SK-N-SH (cell line): ENCODE measurements around the gene ZC3H12C. TPM values are rescaled to one million over a fixed set of nuclear protein-coding genes. Genes with fewer than 3 reads are reported as not detected.
A peak's percentile ranks its signal among the peaks of the same experiment; 100 is the strongest.

ENCODE experiments used
- CTCF ChIA-PET: fragments of 300-600, 350-600 bp; formaldehyde crosslinking; extraction: SDS; loops from one replicate; lab custom pipeline; 2021; lab: Yijun Ruan, JAX
- POLR2A ChIA-PET: fragments of 350-600 bp; sonication (Branson Sonifier 250); formaldehyde crosslinking; extraction: SDS; loops from one replicate; lab custom pipeline; 2020; ENCODE audit warnings: antibody characterized with exemption, inconsistent platforms; lab: Yijun Ruan, JAX
- DNase-seq: peaks from one replicate; pipeline ENCODE4 v3.0.0; 2012
- H2AFZ ChIP-seq: fragments of 200-600 bp; sonication (generic); 2 replicates; pipeline ENCODE4 v1.8.1; 2016; ENCODE audit warnings: antibody characterized with exemption, mild to moderate bottlenecking, low read depth
- H3F3A ChIP-seq: fragments of 200-600 bp; sonication (generic); replicated peaks from 2 replicates; pipeline ENCODE3; 2016; ENCODE audit warnings: antibody characterized with exemption, mild to moderate bottlenecking; ENCODE audit not compliant: insufficient read depth
- H3K27ac ChIP-seq, 2 experiments: fragments of 200-500 bp in 1 of 2; fragments of 200-600 bp in 1 of 2; sonication (Bioruptor generic) in 1 of 2; sonication (generic), shearing (Covaris generic) in 1 of 2; 2 replicates each; pipeline versions ENCODE4 v1.5.1 to v1.6.1; 2014 to 2016; ENCODE audit warnings: low read depth in 2 of 2, inconsistent platforms in 1 of 2, low read length in 1 of 2, mild to moderate bottlenecking in 1 of 2, mixed read lengths in 1 of 2
- H3K27me3 ChIP-seq: fragments of 200-600 bp; sonication (generic), shearing (Covaris generic); 2 replicates; pipeline ENCODE4 v1.6.1; 2016; ENCODE audit warnings: mixed run types; ENCODE audit not compliant: insufficient read depth
- H3K36me3 ChIP-seq, 2 experiments: fragments of 200-500 bp in 1 of 2; fragments of 200-600 bp in 1 of 2; sonication (Bioruptor generic) in 1 of 2; sonication (generic) in 1 of 2; replicated peaks in 1 of 2; 2 replicates each; pipeline versions ENCODE3 to v1.5.1; 2014 to 2016; ENCODE audit warnings: low read length in 1 of 2, mild to moderate bottlenecking in 1 of 2; ENCODE audit not compliant: insufficient read depth in 2 of 2, control insufficient read depth in 1 of 2
- H3K4me1 ChIP-seq, 2 experiments: fragments of 200-500 bp in 1 of 2; fragments of 200-600 bp in 1 of 2; sonication (Bioruptor generic) in 1 of 2; sonication (generic), shearing (Covaris generic) in 1 of 2; 2 replicates each; pipeline versions ENCODE4 v1.5.1 to v1.6.1; 2014 to 2016; ENCODE audit warnings: low read depth in 1 of 2, low read length in 1 of 2, mixed run types in 1 of 2; ENCODE audit not compliant: insufficient read depth in 2 of 2, control insufficient read depth in 1 of 2
- H3K4me2 ChIP-seq: fragments of 200-600 bp; sonication (generic), shearing (Covaris generic); 2 replicates; pipeline ENCODE4 v1.6.1; 2017; ENCODE audit warnings: mixed run types
- H3K4me3 ChIP-seq, 2 experiments: fragments of 200-500 bp in 1 of 2; fragments of 200-600 bp in 1 of 2; sonication (Bioruptor generic) in 1 of 2; sonication (generic), shearing (Covaris generic) in 1 of 2; 2 replicates each; pipeline versions ENCODE4 v1.5.1 to v1.8.1; 2014 to 2016; ENCODE audit warnings: low read depth in 2 of 2, inconsistent platforms in 1 of 2, low read length in 1 of 2, mild to moderate bottlenecking in 1 of 2, mixed read lengths in 1 of 2, moderate library complexity in 1 of 2
- H3K79me2 ChIP-seq: fragments of 200-600 bp; sonication (generic); 2 replicates; pipeline ENCODE4 v1.8.1; 2017; ENCODE audit warnings: mild to moderate bottlenecking; ENCODE audit not compliant: insufficient read depth
- H3K9ac ChIP-seq: fragments of 200-600 bp; sonication (generic); 2 replicates; pipeline ENCODE4 v1.6.1; 2017; ENCODE audit warnings: mixed run types
- H3K9me2 ChIP-seq: fragments of 200-600 bp; sonication (generic); 2 replicates; pipeline ENCODE4 v1.6.1; 2017; ENCODE audit warnings: mixed run types
- H3K9me3 ChIP-seq: fragments of 200-600 bp; sonication (generic); 2 replicates; pipeline ENCODE4 v1.6.1; 2017; ENCODE audit warnings: mixed run types, mild to moderate bottlenecking, moderate library complexity
- H4K20me1 ChIP-seq: fragments of 200-600 bp; sonication (generic); 2 replicates; pipeline ENCODE4 v1.6.1; 2017; ENCODE audit warnings: mild to moderate bottlenecking, mixed run types; ENCODE audit not compliant: insufficient read depth
- CHD2 ChIP-seq: fragments of 150-350 bp; IDR thresholded peaks from 2 replicates; pipeline ENCODE4 v1.6.1; 2018; ENCODE audit warnings: low read length; ENCODE audit not compliant: partially characterized antibody
- CTCF ChIP-seq: fragments of 200-600 bp; sonication (generic); IDR thresholded peaks from 2 replicates; pipeline ENCODE4 v1.6.1; 2017; ENCODE audit warnings: antibody characterized with exemption, mild to moderate bottlenecking, moderate library complexity
- EP300 ChIP-seq, 2 experiments: IDR thresholded peaks; 2 replicates each; pipeline versions ENCODE4 v1.4.0 to v1.6.1; 2012; ENCODE audit warnings: borderline replicate concordance in 1 of 2, low read depth in 1 of 2, low read length in 1 of 2
- EZH2phosphoT487 ChIP-seq: fragments of 200-600 bp; sonication (generic); IDR thresholded peaks from 2 replicates; pipeline ENCODE4 v1.6.1; 2017; ENCODE audit warnings: low read depth, mixed run types, mild to moderate bottlenecking, antibody characterized with exemption, moderate library complexity, borderline replicate concordance
- FOXM1 ChIP-seq: IDR thresholded peaks from 2 replicates; pipeline ENCODE4 v1.4.0; 2012; ENCODE audit warnings: low read depth, mild to moderate bottlenecking
- GATA2 ChIP-seq: sonication (generic); formaldehyde crosslinking; IDR thresholded peaks from 2 replicates; pipeline ENCODE4 v1.5.0; 2020; ENCODE audit warnings: mild to moderate bottlenecking, missing genetic modification reagents
- JUND ChIP-seq: IDR thresholded peaks from 2 replicates; pipeline ENCODE4 v1.4.0; 2012
- MXI1 ChIP-seq: IDR thresholded peaks from 2 replicates; pipeline ENCODE4 v1.6.1; 2012; ENCODE audit warnings: mild to moderate bottlenecking, low read depth, low read length, improper control_type of control experiment
- NRF1 ChIP-seq: IDR thresholded peaks from 2 replicates; pipeline ENCODE4 v1.6.1; 2012; ENCODE audit warnings: low read depth, mild to moderate bottlenecking, low read length
- POLR2AphosphoS5 ChIP-seq: IDR thresholded peaks from 2 replicates; pipeline ENCODE4 v1.6.1; 2012; ENCODE audit warnings: low read depth, low read length
- RAD21 ChIP-seq: IDR thresholded peaks from 2 replicates; pipeline ENCODE4 v1.6.1; 2012; ENCODE audit warnings: mild to moderate bottlenecking, low read length
- REST ChIP-seq: IDR thresholded peaks from 2 replicates; pipeline ENCODE4 v1.6.1; 2012; ENCODE audit warnings: mild to moderate bottlenecking, low read depth, low read length, moderate library complexity
- TEAD4 ChIP-seq: IDR thresholded peaks from 2 replicates; pipeline ENCODE4 v1.4.0; 2012; ENCODE audit warnings: mild to moderate bottlenecking, borderline replicate concordance; ENCODE audit not compliant: insufficient read depth
- USF2 ChIP-seq: fragments of 150-350 bp; IDR thresholded peaks from 2 replicates; pipeline ENCODE4 v1.6.1; 2017; ENCODE audit warnings: antibody characterized with exemption, low read length, low read depth, borderline replicate concordance
- YY1 ChIP-seq: IDR thresholded peaks from 2 replicates; pipeline ENCODE4 v1.4.0; 2012; ENCODE audit warnings: low read depth, mild to moderate bottlenecking
- whole genome bisulfite sequencing: methylation state at CpG from one replicate; pipeline ENCODE4 v1.1.6; 2017; ENCODE audit warnings: low lambda C conversion rate; 5-methylcytosine and 5-hydroxymethylcytosine counted together
- polyA plus RNA-seq, 3 experiments: library from polyadenylated mRNA; depleted of rRNA; stranded (reverse); fragments of >200 nt; gene quantifications; 2 replicates each; pipeline ENCODE4 v1.2.3, GENCODE V29; 2012
- TF ChIP-seq, protein P1 (sequence below): IDR thresholded peaks from 2 replicates; pipeline ENCODE4 v1.4.0; 2012; ENCODE audit warnings: low read depth, borderline replicate concordance
- TF ChIP-seq, protein P2 (sequence below): IDR thresholded peaks from 2 replicates; pipeline ENCODE4 v1.4.0; 2012; ENCODE audit warnings: low read depth

Gene ZC3H12C
- polyA plus RNA-seq, 1 of the 3 experiments (the other 2 are of a cell fraction) = 2.8 TPM

- 84% methylated on average over 4 of the region's 4 CpGs for WGBS
- no peaks in the 10 kb centered on the region for H3K36me3 ChIP-seq
- TF ChIP-seq REST (no peak), CTCF (no peak), TEAD4 (no peak), JUND (no peak), CHD2 (no peak), YY1 (no peak), POLR2AphosphoS5 (no peak)
- H3K4me2 ChIP-seq = no peak overlapping the region
- CTCF ChIA-PET = interaction anchor here (0.9 to 7.9 kb wide), 6 partner anchors 12 to 247 kb away, joined by 3 to 88 read pairs (median 6); partner anchors contain the start of genes FDX1 and ZC3H12C
- H3K4me1 ChIP-seq = peaks cover 0 to 34% of the 10 kb centered on the region in 2 experiments; a peak in 1 of 4 replicates
- H4K20me1 ChIP-seq = no peaks in the 10 kb centered on the region
- no peaks in the 10 kb centered on the region for H3K27me3 ChIP-seq
- no peaks in the 10 kb centered on the region for H3K9me2 ChIP-seq
- no peaks in the 10 kb centered on the region for H3K9me3 ChIP-seq
- no peak overlapping the region for H2AFZ ChIP-seq
- no peaks in the 10 kb centered on the region for H3K79me2 ChIP-seq
- H3K27ac ChIP-seq = no peak overlapping the region
- no peak overlapping the region for H3K9ac ChIP-seq
- POLR2A ChIA-PET = no interaction called here
- H3F3A ChIP-seq = peaks cover 17% of the 10 kb centered on the region
- H3K4me3 ChIP-seq = no peak overlapping the region
- DNase-seq = no peak
These were observed 106.2 kb downstream of the ZC3H12C start for GRCh38 chr11:110199184-110199981.

DNA sequence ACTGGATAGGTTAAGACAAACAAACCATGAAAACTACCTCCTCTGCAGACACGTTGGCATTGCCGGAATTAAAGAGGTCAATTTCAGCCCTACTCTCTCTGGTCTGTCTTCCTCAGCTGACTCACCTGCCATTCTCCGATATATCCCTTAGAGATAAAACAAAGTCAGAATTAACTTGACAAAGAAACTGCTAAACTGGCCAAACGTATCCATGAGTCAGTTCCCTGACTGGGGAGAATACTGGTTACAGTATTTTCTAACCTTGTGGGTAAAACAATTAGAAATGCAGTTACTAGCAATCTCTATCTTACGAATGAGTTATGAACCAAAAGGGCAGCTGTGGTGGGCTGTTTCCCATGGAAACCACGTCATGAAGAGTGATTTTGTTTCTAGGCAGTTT, 107.0 kb downstream of the ZC3H12C start:
- no peak overlapping the region for H2AFZ ChIP-seq
- no peaks in the 10 kb centered on the region for H3K27me3 ChIP-seq
- H3K36me3 ChIP-seq = no peaks in the 10 kb centered on the region
- no peak overlapping the region for H3K4me3 ChIP-seq
- no peak overlapping the region for H3K9ac ChIP-seq
- peaks cover 0 to 27% of the 10 kb centered on the region in 2 experiments; a peak in 1 of 4 replicates for H3K4me1 ChIP-seq
- WGBS = 76% methylated on average over 6 of the region's 6 CpGs
- no peak overlapping the region for H3K4me2 ChIP-seq
- H4K20me1 ChIP-seq = no peaks in the 10 kb centered on the region
- H3K27ac ChIP-seq = peak overlapping the region in 1 of 2 experiments; percentile 21; a peak in 2 of 4 replicates
- POLR2A ChIA-PET = no interaction called here
- CTCF ChIA-PET = interaction anchor here (1.0 to 7.9 kb wide), 19 partner anchors 9 to 1246 kb away, joined by 3 to 88 read pairs (median 6); partner anchors contain the start of gene FDX1
- DNase-seq = no peak
- H3K9me3 ChIP-seq = no peaks in the 10 kb centered on the region
- H3K79me2 ChIP-seq = no peaks in the 10 kb centered on the region
- H3F3A ChIP-seq = peaks cover 10% of the 10 kb centered on the region
- no peaks in the 10 kb centered on the region for H3K9me2 ChIP-seq
- no peak for TF ChIP-seq MXI1
- TF ChIP-seq, protein P1, sequence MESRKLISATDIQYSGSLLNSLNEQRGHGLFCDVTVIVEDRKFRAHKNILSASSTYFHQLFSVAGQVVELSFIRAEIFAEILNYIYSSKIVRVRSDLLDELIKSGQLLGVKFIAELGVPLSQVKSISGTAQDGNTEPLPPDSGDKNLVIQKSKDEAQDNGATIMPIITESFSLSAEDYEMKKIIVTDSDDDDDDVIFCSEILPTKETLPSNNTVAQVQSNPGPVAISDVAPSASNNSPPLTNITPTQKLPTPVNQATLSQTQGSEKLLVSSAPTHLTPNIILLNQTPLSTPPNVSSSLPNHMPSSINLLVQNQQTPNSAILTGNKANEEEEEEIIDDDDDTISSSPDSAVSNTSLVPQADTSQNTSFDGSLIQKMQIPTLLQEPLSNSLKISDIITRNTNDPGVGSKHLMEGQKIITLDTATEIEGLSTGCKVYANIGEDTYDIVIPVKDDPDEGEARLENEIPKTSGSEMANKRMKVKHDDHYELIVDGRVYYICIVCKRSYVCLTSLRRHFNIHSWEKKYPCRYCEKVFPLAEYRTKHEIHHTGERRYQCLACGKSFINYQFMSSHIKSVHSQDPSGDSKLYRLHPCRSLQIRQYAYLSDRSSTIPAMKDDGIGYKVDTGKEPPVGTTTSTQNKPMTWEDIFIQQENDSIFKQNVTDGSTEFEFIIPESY = no peak
- TF ChIP-seq FOXM1 = no peak
- no peak for TF ChIP-seq POLR2AphosphoS5
- no peak for TF ChIP-seq EP300 (IDR thresholded peaks at IDR 0.05; ENCODE audit: borderline replicate concordance in 1 of 2, low read depth in 1 of 2, low read length in 1 of 2)
- no peak for TF ChIP-seq RAD21
- TF ChIP-seq GATA2 = no peak
- no peak for TF ChIP-seq TEAD4
- no peak for TF ChIP-seq EZH2phosphoT487
- TF ChIP-seq NRF1 = no peak
- no peak for TF ChIP-seq YY1
- no peak for TF ChIP-seq USF2
- TF ChIP-seq, protein P2, sequence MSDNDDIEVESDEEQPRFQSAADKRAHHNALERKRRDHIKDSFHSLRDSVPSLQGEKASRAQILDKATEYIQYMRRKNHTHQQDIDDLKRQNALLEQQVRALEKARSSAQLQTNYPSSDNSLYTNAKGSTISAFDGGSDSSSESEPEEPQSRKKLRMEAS = no peak
